ENCODE measurements around the gene STC2. TPM values are rescaled to one million over a fixed set of nuclear protein-coding genes. Genes with fewer than 3 reads are reported as not detected.
A peak's percentile ranks its signal among the peaks of the same experiment; 100 is the strongest.

The STC2 gene
- total RNA-seq, 1 donor from 2014 or later, result 26.0 TPM

DNA sequence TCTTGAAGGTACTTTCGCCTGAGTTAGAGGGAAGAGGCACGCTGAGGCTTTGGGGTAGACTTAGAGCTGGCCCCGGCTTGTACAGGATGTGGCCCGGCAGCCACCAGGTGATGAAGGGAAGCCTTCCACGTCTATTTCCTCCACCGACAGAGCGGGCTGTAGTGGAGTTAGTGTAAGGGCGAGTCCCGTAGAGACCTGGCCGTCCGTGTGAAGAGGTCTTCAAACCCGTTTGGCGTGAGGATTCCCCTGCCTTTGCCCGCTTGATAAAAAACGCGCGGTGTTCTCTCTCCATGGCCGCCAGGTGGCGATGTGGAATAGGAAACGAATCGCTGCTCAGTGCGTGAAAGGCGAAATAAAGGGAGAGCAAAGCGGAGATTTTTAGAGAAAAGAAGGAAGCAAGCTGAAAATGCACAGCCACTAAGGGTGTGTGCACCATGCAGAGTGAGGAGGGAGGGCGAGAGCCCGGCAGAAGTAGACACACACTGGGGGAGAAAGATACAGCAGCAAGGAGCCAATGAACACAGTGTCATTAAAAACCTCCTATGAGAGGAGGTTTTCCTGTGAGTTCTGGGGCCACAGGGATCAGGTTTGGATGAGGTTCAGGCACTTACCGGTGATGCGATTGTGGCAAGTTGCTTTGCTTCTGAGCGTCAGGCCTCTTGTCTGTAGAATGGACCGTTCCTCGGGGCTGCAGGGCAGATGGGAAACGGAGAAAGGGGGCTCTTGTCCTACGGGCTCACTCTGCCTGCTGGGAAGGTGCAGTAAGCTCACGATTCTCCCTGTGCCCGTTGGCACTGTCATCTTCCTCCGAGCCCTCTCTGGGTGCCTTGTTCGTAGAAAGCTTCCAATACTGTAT, 34.2 kb downstream of the STC2 start:
- H3K4me1 Mint-ChIP-seq, result peaks cover 45% of the 10 kb centered on the region

GRCh38 chr5:173291722-173292658, 36.2 kb downstream of the STC2 start:
- Mint-ChIP-seq H3K27ac (peak overlapping the region; percentile 85), H3K9me3 (no peaks in the 10 kb centered on the region), H3K36me3 (no peaks in the 10 kb centered on the region), H3K27me3 (ENCODE audit: low read depth) (peaks cover 10% of the 10 kb centered on the region), H3K4me1 (peaks cover 36% of the 10 kb centered on the region), H3K4me3 (no peak overlapping the region)
- DNase-seq (ENCODE audit: low spot score in 2 of 2, unreplicated experiment in 2 of 2), result no peak
- TF ChIP-seq, protein P1, sequence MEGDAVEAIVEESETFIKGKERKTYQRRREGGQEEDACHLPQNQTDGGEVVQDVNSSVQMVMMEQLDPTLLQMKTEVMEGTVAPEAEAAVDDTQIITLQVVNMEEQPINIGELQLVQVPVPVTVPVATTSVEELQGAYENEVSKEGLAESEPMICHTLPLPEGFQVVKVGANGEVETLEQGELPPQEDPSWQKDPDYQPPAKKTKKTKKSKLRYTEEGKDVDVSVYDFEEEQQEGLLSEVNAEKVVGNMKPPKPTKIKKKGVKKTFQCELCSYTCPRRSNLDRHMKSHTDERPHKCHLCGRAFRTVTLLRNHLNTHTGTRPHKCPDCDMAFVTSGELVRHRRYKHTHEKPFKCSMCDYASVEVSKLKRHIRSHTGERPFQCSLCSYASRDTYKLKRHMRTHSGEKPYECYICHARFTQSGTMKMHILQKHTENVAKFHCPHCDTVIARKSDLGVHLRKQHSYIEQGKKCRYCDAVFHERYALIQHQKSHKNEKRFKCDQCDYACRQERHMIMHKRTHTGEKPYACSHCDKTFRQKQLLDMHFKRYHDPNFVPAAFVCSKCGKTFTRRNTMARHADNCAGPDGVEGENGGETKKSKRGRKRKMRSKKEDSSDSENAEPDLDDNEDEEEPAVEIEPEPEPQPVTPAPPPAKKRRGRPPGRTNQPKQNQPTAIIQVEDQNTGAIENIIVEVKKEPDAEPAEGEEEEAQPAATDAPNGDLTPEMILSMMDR (IDR thresholded peaks at IDR 0.05; ENCODE audit: unreplicated experiment), result no peak

More for the DNA sequence above, 34.2 kb downstream of the STC2 start:
- Mint-ChIP-seq H3K9me3 (no peaks in the 10 kb centered on the region), H3K36me3 (no peaks in the 10 kb centered on the region), H3K4me3 (peak overlapping the region; percentile 46), H3K27me3 (ENCODE audit: low read depth) (peaks cover 4% of the 10 kb centered on the region), H3K27ac (no peak overlapping the region)
- peak; percentile 68 to 91 for DNase-seq (ENCODE audit: low spot score in 2 of 2, unreplicated experiment in 2 of 2)
- TF ChIP-seq, protein P1 (IDR thresholded peaks at IDR 0.05; ENCODE audit: unreplicated experiment), result peak; percentile 96

- H3K27ac Mint-ChIP-seq, result no peak overlapping the region
- no peak for DNase-seq (ENCODE audit: low spot score in 2 of 2, unreplicated experiment in 2 of 2)
- no peak overlapping the region for H3K4me3 Mint-ChIP-seq
Measured at GRCh38 chr5:173290477-173291131, 37.6 kb downstream of the STC2 start.

GRCh38 chr5:173289372-173289771, 38.8 kb downstream of the STC2 start:
- DNase-seq (ENCODE audit: low spot score in 2 of 2, unreplicated experiment in 2 of 2), result no peak
- Mint-ChIP-seq H3K4me1 (peaks cover 24% of the 10 kb centered on the region), H3K27ac (no peak overlapping the region), H3K27me3 (ENCODE audit: low read depth) (peaks cover 27% of the 10 kb centered on the region), H3K36me3 (no peaks in the 10 kb centered on the region), H3K4me3 (no peak overlapping the region), H3K9me3 (no peaks in the 10 kb centered on the region)
- TF ChIP-seq, protein P1 (IDR thresholded peaks at IDR 0.05; ENCODE audit: unreplicated experiment), result no peak

More at GRCh38 chr5:173290477-173291131, 37.6 kb downstream of the STC2 start:
- Mint-ChIP-seq H3K27me3 (ENCODE audit: low read depth) (peaks cover 19% of the 10 kb centered on the region), H3K9me3 (no peaks in the 10 kb centered on the region), H3K4me1 (peaks cover 30% of the 10 kb centered on the region), H3K36me3 (no peaks in the 10 kb centered on the region)
- TF ChIP-seq, protein P1 (IDR thresholded peaks at IDR 0.05; ENCODE audit: unreplicated experiment), result no peak

- Mint-ChIP-seq H3K36me3 (no peaks in the 10 kb centered on the region), H3K27ac (no peak overlapping the region), H3K4me3 (no peak overlapping the region), H3K27me3 (ENCODE audit: low read depth) (peaks cover 32% of the 10 kb centered on the region), H3K4me1 (peaks cover 16% of the 10 kb centered on the region), H3K9me3 (no peaks in the 10 kb centered on the region)
- TF ChIP-seq, protein P1 (IDR thresholded peaks at IDR 0.05; ENCODE audit: unreplicated experiment), result no peak
- no peak for DNase-seq (ENCODE audit: low spot score in 2 of 2, unreplicated experiment in 2 of 2)
Measured at GRCh38 chr5:173288632-173289031, 39.6 kb downstream of the STC2 start.

All from mesothelial cell of epicardium (in vitro differentiated cells).